SK-N-SH treated with all-trans-retinoic acid at 6 μM for 48 hours (cell line): Measurements from ENCODE around the gene PARVB.

ENCODE experiments used
- ATAC-seq: fragments of 200-7000 bp; cut with Tn5 transposase; 3 replicates; pipeline ENCODE4 v1.9.1; 2020; ENCODE audit warnings: mild to moderate bottlenecking, moderate library complexity
- ARNTL ChIP-seq: fragments of 450-650 bp; formaldehyde crosslinking; IDR thresholded peaks from 2 replicates; pipeline ENCODE4 v1.5.0; 2020; ENCODE audit warnings: low read depth, mild to moderate bottlenecking, moderate library complexity, borderline replicate concordance
- BACH2 ChIP-seq: fragments of 250-450 bp; sonication (Bioruptor Pico); IDR thresholded peaks from 2 replicates; pipeline ENCODE4 v1.9.0; 2021; ENCODE audit warnings: mild to moderate bottlenecking, borderline replicate concordance
- CSDC2 ChIP-seq: fragments of 250-450 bp; sonication (Bioruptor Pico); IDR thresholded peaks from 2 replicates; pipeline ENCODE4 v1.5.0; 2020; ENCODE audit warnings: mild to moderate bottlenecking, moderate library complexity
- ESRRG ChIP-seq: fragments of 250-450 bp; sonication (Bioruptor Pico); IDR thresholded peaks from 2 replicates; pipeline ENCODE4 v1.6.1; 2021; ENCODE audit warnings: mild to moderate bottlenecking
- GLIS3 ChIP-seq: fragments of 250-450 bp; sonication (Bioruptor Pico); IDR thresholded peaks from 2 replicates; pipeline ENCODE4 v1.5.0; 2020; ENCODE audit warnings: mild to moderate bottlenecking, moderate library complexity
- ISL1 ChIP-seq: fragments of 250-450 bp; sonication (Bioruptor Pico); IDR thresholded peaks from 2 replicates; pipeline ENCODE4 v2.1.2; 2022; ENCODE audit warnings: mild to moderate bottlenecking, moderate library complexity
- OSR1 ChIP-seq: fragments of 250-450 bp; sonication (Bioruptor Pico); IDR thresholded peaks from 2 replicates; pipeline ENCODE4 v1.8.0; 2022; ENCODE audit warnings: moderate library complexity, mild to moderate bottlenecking, inconsistent platforms
- PPARA ChIP-seq: fragments of 250-450 bp; sonication (Bioruptor Pico); IDR thresholded peaks from 2 replicates; pipeline ENCODE4 v1.5.0; 2020; ENCODE audit warnings: mild to moderate bottlenecking, borderline replicate concordance
- RARB ChIP-seq: fragments of 250-450 bp; sonication (Bioruptor Pico); IDR thresholded peaks from 2 replicates; pipeline ENCODE4 v1.8.0; 2021; ENCODE audit warnings: mild to moderate bottlenecking, moderate library complexity
- SNAI2 ChIP-seq: fragments of 250-450 bp; sonication (Bioruptor Pico); IDR thresholded peaks from 2 replicates; pipeline ENCODE4 v1.5.0; 2020; ENCODE audit warnings: mild to moderate bottlenecking, moderate library complexity
- TCF4 ChIP-seq: fragments of 250-450 bp; sonication (Bioruptor Pico); IDR thresholded peaks from 2 replicates; pipeline ENCODE4 v1.8.0; 2021; ENCODE audit warnings: mild to moderate bottlenecking, moderate library complexity, borderline replicate concordance
- TOX ChIP-seq: fragments of 250-450 bp; sonication (Bioruptor Pico); IDR thresholded peaks from 2 replicates; pipeline ENCODE4 v1.8.0; 2021; ENCODE audit warnings: mild to moderate bottlenecking, moderate library complexity, borderline replicate concordance
- ZC3H10 ChIP-seq: fragments of 250-450 bp; sonication (Bioruptor Pico); IDR thresholded peaks from 2 replicates; pipeline ENCODE4 v1.5.1; 2021; ENCODE audit warnings: mild to moderate bottlenecking, moderate library complexity
- ZFP30 ChIP-seq: fragments of 450-650 bp; formaldehyde crosslinking; IDR thresholded peaks from 2 replicates; pipeline ENCODE4 v1.5.0; 2022; ENCODE audit warnings: mild to moderate bottlenecking, moderate library complexity
- ZNF565 ChIP-seq: fragments of 450-650 bp; formaldehyde crosslinking; conservative IDR thresholded peaks from 2 replicates; pipeline ENCODE4 v1.5.0; 2020; ENCODE audit warnings: low read depth, mild to moderate bottlenecking, moderate library complexity
- ZNF70 ChIP-seq: fragments of 450-650 bp; formaldehyde crosslinking; IDR thresholded peaks from 2 replicates; pipeline ENCODE4 v1.5.0; 2020; ENCODE audit warnings: mild to moderate bottlenecking, moderate library complexity
- ZNF8 ChIP-seq: fragments of 450-650 bp; formaldehyde crosslinking; IDR thresholded peaks from 2 replicates; pipeline ENCODE4 v1.5.0; 2020; ENCODE audit warnings: mild to moderate bottlenecking, moderate library complexity
- TF ChIP-seq, protein P1 (sequence below): fragments of 250-450 bp; sonication (Bioruptor Pico); IDR thresholded peaks from 2 replicates; pipeline ENCODE4 v1.5.0; 2020; ENCODE audit warnings: mild to moderate bottlenecking, moderate library complexity
- TF ChIP-seq, protein P2 (sequence below): fragments of 250-450 bp; sonication (Bioruptor Pico); IDR thresholded peaks from 2 replicates; pipeline ENCODE4 v1.5.1; 2020; ENCODE audit warnings: low read depth, mild to moderate bottlenecking, moderate library complexity
- TF ChIP-seq, protein P3 (sequence below): fragments of 250-450 bp; sonication (Bioruptor Pico); IDR thresholded peaks from 2 replicates; pipeline ENCODE4 v1.8.0; 2021; ENCODE audit warnings: low read depth, mild to moderate bottlenecking, moderate library complexity, borderline replicate concordance
- TF ChIP-seq, protein P4 (sequence below): fragments of 250-450 bp; sonication (Bioruptor Pico); IDR thresholded peaks from 2 replicates; pipeline ENCODE4 v1.8.0; 2020; ENCODE audit warnings: mild to moderate bottlenecking, moderate library complexity, borderline replicate concordance

The PARVB gene

DNA sequence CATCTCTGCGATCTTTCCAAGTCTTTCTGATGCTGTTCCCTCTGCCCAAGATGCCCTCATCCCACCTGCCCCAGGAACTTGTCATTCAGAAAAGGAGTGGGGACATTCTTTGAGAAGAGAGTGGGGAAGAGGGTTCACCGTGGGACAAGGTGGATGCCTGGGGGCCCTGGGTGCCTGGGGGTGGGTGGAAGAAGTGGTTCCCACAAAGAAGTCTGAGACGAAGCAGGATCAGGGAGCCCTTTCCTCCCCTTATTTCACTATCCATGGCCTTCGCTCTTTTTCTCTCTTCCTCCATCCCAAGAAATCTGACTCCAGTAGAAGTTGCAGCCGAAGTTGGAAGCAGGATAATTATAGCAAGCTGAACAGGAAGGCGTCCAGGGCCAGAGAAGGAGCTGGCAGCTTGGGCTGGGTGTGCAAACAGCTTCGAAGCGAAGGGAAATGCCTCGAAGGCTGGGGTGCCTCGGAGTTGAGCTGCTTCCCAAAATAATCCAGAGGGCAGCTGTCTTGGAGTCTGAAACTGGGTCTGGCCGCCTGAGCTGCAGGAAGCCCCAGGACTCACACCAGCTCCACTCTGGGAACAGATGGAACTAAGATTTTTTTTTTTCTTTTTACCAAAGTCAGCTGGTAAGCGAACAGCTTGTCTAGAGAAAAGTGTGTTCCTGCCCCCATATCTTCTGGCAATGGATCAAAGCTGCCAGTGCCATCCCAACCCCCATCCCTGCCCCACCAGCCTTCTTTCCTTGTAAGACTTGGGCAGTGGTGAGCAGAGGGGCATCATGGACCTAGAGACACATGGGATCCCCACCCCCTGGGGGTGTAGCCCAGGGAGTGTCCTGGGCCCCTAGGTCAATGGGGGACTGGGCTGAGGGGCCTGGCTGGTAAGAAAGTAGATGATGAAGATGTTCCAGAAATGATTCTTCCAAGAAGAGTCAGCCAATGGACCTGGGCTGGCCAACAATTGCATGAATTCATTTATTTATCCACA lies 188.1 kb downstream of the PARVB start:
- ATAC-seq, result no peak
- TF ChIP-seq PPARA (CRISPR knock-in tag) (no peak), CSDC2 (no peak), ZNF565 (CRISPR knock-in tag) (no peak), OSR1 (no peak), ESRRG (CRISPR knock-in tag) (no peak), GLIS3 (CRISPR knock-in tag) (no peak), TCF4 (CRISPR knock-in tag) (no peak), TOX (CRISPR knock-in tag) (no peak), ZNF70 (CRISPR knock-in tag) (no peak), ISL1 (CRISPR knock-in tag) (no peak), ZC3H10 (CRISPR knock-in tag) (no peak), RARB (CRISPR knock-in tag) (no peak), BACH2 (CRISPR knock-in tag) (no peak), ZNF8 (CRISPR knock-in tag) (no peak), ZFP30 (CRISPR knock-in tag) (no peak), ARNTL (CRISPR knock-in tag) (no peak)
- TF ChIP-seq, protein P1, sequence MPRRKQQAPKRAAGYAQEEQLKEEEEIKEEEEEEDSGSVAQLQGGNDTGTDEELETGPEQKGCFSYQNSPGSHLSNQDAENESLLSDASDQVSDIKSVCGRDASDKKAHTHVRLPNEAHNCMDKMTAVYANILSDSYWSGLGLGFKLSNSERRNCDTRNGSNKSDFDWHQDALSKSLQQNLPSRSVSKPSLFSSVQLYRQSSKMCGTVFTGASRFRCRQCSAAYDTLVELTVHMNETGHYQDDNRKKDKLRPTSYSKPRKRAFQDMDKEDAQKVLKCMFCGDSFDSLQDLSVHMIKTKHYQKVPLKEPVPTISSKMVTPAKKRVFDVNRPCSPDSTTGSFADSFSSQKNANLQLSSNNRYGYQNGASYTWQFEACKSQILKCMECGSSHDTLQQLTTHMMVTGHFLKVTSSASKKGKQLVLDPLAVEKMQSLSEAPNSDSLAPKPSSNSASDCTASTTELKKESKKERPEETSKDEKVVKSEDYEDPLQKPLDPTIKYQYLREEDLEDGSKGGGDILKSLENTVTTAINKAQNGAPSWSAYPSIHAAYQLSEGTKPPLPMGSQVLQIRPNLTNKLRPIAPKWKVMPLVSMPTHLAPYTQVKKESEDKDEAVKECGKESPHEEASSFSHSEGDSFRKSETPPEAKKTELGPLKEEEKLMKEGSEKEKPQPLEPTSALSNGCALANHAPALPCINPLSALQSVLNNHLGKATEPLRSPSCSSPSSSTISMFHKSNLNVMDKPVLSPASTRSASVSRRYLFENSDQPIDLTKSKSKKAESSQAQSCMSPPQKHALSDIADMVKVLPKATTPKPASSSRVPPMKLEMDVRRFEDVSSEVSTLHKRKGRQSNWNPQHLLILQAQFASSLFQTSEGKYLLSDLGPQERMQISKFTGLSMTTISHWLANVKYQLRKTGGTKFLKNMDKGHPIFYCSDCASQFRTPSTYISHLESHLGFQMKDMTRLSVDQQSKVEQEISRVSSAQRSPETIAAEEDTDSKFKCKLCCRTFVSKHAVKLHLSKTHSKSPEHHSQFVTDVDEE (CRISPR knock-in tag), result no peak
- TF ChIP-seq, protein P2, sequence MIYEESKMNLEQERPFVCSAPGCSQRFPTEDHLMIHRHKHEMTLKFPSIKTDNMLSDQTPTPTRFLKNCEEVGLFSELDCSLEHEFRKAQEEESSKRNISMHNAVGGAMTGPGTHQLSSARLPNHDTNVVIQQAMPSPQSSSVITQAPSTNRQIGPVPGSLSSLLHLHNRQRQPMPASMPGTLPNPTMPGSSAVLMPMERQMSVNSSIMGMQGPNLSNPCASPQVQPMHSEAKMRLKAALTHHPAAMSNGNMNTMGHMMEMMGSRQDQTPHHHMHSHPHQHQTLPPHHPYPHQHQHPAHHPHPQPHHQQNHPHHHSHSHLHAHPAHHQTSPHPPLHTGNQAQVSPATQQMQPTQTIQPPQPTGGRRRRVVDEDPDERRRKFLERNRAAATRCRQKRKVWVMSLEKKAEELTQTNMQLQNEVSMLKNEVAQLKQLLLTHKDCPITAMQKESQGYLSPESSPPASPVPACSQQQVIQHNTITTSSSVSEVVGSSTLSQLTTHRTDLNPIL (CRISPR knock-in tag), result no peak
- TF ChIP-seq, protein P3, sequence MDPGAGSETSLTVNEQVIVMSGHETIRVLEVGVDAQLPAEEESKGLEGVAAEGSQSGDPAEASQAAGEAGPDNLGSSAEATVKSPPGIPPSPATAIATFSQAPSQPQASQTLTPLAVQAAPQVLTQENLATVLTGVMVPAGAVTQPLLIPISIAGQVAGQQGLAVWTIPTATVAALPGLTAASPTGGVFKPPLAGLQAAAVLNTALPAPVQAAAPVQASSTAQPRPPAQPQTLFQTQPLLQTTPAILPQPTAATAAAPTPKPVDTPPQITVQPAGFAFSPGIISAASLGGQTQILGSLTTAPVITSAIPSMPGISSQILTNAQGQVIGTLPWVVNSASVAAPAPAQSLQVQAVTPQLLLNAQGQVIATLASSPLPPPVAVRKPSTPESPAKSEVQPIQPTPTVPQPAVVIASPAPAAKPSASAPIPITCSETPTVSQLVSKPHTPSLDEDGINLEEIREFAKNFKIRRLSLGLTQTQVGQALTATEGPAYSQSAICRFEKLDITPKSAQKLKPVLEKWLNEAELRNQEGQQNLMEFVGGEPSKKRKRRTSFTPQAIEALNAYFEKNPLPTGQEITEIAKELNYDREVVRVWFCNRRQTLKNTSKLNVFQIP, result no peak
- TF ChIP-seq, protein P4, sequence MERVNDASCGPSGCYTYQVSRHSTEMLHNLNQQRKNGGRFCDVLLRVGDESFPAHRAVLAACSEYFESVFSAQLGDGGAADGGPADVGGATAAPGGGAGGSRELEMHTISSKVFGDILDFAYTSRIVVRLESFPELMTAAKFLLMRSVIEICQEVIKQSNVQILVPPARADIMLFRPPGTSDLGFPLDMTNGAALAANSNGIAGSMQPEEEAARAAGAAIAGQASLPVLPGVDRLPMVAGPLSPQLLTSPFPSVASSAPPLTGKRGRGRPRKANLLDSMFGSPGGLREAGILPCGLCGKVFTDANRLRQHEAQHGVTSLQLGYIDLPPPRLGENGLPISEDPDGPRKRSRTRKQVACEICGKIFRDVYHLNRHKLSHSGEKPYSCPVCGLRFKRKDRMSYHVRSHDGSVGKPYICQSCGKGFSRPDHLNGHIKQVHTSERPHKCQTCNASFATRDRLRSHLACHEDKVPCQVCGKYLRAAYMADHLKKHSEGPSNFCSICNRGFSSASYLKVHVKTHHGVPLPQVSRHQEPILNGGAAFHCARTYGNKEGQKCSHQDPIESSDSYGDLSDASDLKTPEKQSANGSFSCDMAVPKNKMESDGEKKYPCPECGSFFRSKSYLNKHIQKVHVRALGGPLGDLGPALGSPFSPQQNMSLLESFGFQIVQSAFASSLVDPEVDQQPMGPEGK (CRISPR knock-in tag), result no peak
- TF ChIP-seq, all 23 proteins: peak for 0

DNA sequence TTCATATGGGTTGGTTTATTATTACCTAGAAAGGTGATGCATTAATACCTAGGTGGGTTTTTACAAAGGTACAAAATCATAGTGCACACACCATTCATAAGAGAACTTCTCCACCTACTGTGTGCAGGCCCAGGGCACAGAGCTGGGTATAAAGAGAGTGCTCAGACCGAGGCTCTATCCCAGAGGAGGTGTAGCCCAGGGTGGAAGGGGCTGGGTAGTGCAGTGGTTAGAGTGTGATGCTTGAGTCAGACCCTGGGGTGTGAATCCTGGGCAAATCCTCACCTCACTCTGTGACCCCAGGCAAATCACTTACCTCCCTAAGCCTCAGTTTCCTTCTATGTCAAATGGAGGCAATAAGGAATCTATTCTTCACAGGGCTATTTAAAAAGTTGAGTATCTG lies 188.8 kb downstream of the PARVB start:
- no peak for ATAC-seq
- TF ChIP-seq, protein P3, result no peak
- TF ChIP-seq ZNF565 (CRISPR knock-in tag) (no peak), ISL1 (CRISPR knock-in tag) (no peak), CSDC2 (no peak), OSR1 (no peak), ZFP30 (CRISPR knock-in tag) (no peak), TCF4 (CRISPR knock-in tag) (no peak), ESRRG (CRISPR knock-in tag) (no peak), BACH2 (CRISPR knock-in tag) (no peak), SNAI2 (CRISPR knock-in tag) (no peak), GLIS3 (CRISPR knock-in tag) (no peak), ZNF8 (CRISPR knock-in tag) (no peak), ZC3H10 (CRISPR knock-in tag) (no peak)
- TF ChIP-seq, protein P1 (CRISPR knock-in tag), result no peak
- TF ChIP-seq, protein P4 (CRISPR knock-in tag), result no peak
